ENCODE data around the gene RRAS2.
A peak's percentile ranks its signal among the peaks of the same experiment; 100 is the strongest.

GRCh38 chr11:14380947-14381561 is 22.1 kb upstream of the RRAS2 start:
- no peak for TF ChIP-seq EP300 (IDR thresholded peaks at IDR 0.05)
- peak in 1 of 3 experiments; percentile 15 for TF ChIP-seq CTCF (IDR thresholded peaks at IDR 0.05)

All from esophagus muscularis mucosa (tissue), 3 donors.